Ovary (tissue), 9 donors: ENCODE data around the gene GPR171. TPM values are rescaled to one million over a fixed set of nuclear protein-coding genes. Genes with fewer than 3 reads are reported as not detected.

Experiments
- DNase-seq, 5 donors: peaks; one replicate each; pipeline ENCODE4 v3.0.0-alpha.2; 2019 to 2020
- H3K27ac ChIP-seq, 2 donors: fragments of 200-600 bp; one replicate each; pipeline versions ENCODE4 v1.5.1 to v1.8.0; 2019 to 2022
- H3K27me3 ChIP-seq: fragments of 200-600 bp; one replicate; pipeline ENCODE4 v1.8.0; 2022
- H3K36me3 ChIP-seq: fragments of 200-600 bp; sonication (generic); one replicate; pipeline ENCODE4 v1.5.1; 2019
- H3K4me1 ChIP-seq: one replicate; pipeline ENCODE4 v1.8.1; 2013; ENCODE audit warnings: mild to moderate bottlenecking, moderate library complexity; ENCODE audit not compliant: insufficient read depth
- H3K4me3 ChIP-seq: fragments of 200-600 bp; sonication (generic); one replicate; pipeline ENCODE4 v1.5.1; 2017
- H3K9me3 ChIP-seq, 2 donors: fragments of 200-600 bp in 1 of 2; sonication (generic) in 1 of 2; one replicate each; pipeline versions ENCODE4 v1.5.1 to v1.8.1; 2013 to 2019; ENCODE audit warnings: mild to moderate bottlenecking in 1 of 2, moderate library complexity in 1 of 2
- CTCF ChIP-seq, 3 donors: fragments of 450-650 bp in 2 of 3; fragments of 200-600 bp in 1 of 3; IDR thresholded peaks; one replicate each; pipeline versions ENCODE4 v1.5.1 to v1.8.0; 2016 to 2022; ENCODE audit warnings: antibody characterized with exemption in 3 of 3, mild to moderate bottlenecking in 1 of 3
- EP300 ChIP-seq: sonication (generic); formaldehyde crosslinking; IDR thresholded peaks from one replicate; pipeline ENCODE4 v1.6.1; 2017; ENCODE audit warnings: antibody characterized with exemption
- POLR2A ChIP-seq: fragments of 450-650 bp; IDR thresholded peaks from one replicate; pipeline ENCODE4 v1.6.1; 2017; ENCODE audit warnings: antibody characterized with exemption, mild to moderate bottlenecking, moderate library complexity
- WGBS, 3 donors: extraction: QIAGEN DNeasy Blood & Tissue Kit in 1 of 3; methylation state at CpG; one replicate each; pipeline versions ENCODE4 v1.1.5 to v1.1.7; 2013 to 2017; 5-methylcytosine and 5-hydroxymethylcytosine counted together
- intact Hi-C, 4 donors: fragments of 100-400 bp; cut with DNase I; formaldehyde crosslinking; loops; one replicate each; pipeline versions ENCODE4 v1.11.0 to v1.15.1; 2022 to 2023
- polyA plus RNA-seq, 2 donors: library from polyadenylated mRNA; stranded (reverse); fragments of 200-250 nt in 1 of 2; fragments of 350-450 nt in 1 of 2; fragmentation: Illumina TruSeq in 1 of 2; extraction: RNeasy Lipid Tissue Mini Kit (QIAGEN cat#74804) in 1 of 2; gene quantifications; one replicate each; pipeline ENCODE4 v1.2.3, GENCODE V29; 2013 to 2014
- small RNA-seq: library from RNA; depleted of rRNA; stranded (forward); fragments of <200 nt; gene quantifications from one replicate; pipeline ENCODE3, GENCODE V24; 2016
- total RNA-seq, 7 donors: library from RNA; depleted of rRNA in 2 of 7; stranded (reverse); fragments of >200 nt in 2 of 7; fragmentation: NEBNext Ultra II Directional in 3 of 7; extraction: Animal tissue kit (Norgen Biotek cat#: 25700) in 3 of 7; gene quantifications; one replicate each; pipeline versions ENCODE4 v1.1.0 to v1.2.4, GENCODE V29; 2016 to 2023
- donor health status: DM: no; HTN: no; CAD: no; lungs with moderate emphysema.
- donor health status: DM: no; HTN: no; CAD: no.
- donor health status: Bipolar disorder and iron deficiency.
- donor health status: DM: yes; HTN: yes; CAD: no.
- donor health status: DM: no; HTN: no; CAD: no.
- donor health status: DM: yes; HTN: yes; CAD: no.

Gene GPR171
- total and polyA plus RNA-seq, 9 donors = 0.21 to 2.6 (median 0.85) TPM; not detected in 3

GRCh38 chr3:151152455-151153079 is 50.4 kb downstream of the GPR171 start:
- no peak for DNase-seq
- no peaks in the 10 kb centered on the region for H3K36me3 ChIP-seq
- no peaks in the 10 kb centered on the region for H3K27me3 ChIP-seq
- H3K4me3 ChIP-seq = no peak overlapping the region
- H3K9me3 ChIP-seq = no peaks in the 10 kb centered on the region
- no peak overlapping the region for H3K27ac ChIP-seq
- TF ChIP-seq EP300 (no peak), POLR2A (no peak), CTCF (IDR thresholded peaks at IDR 0.05) (no peak)
- WGBS, 3 donors = 95 to 98% (median 96%) methylated on average over 4 of the region's 4 CpGs
- peaks cover 4% of the 10 kb centered on the region for H3K4me1 ChIP-seq
- intact Hi-C loops = no loop called here

Small RNA genes lying within 50 kb of the gene (small RNA-seq; reads per million reads assigned to genes)
- 21.9 reads per million, percentile 87 among the genes with 10 or more reads in this experiment for gene RNA5SP145

Other genes starting within 250 kb of the GPR171 start
- not detected for gene CLRN1, start 230.5 kb downstream of the GPR171 start, total RNA-seq
- gene CLRN1, start 230.5 kb downstream of the GPR171 start, polyA plus RNA-seq = not detected
- gene MED12L, start 117.6 kb downstream of the GPR171 start, total RNA-seq = 1 to 10 TPM in 3 of 7 donors, under 1 TPM in 4; 0.65 to 2.4 (median 0.78) TPM
- under 1 TPM; 0.15 to 0.20 TPM for gene MED12L, start 117.6 kb downstream of the GPR171 start, polyA plus RNA-seq
- gene P2RY14, start 75.3 kb upstream of the GPR171 start, total RNA-seq = 1 to 10 TPM in 2 of 7 donors, under 1 TPM in 4, not detected in 1; 0.28 to 1.2 (median 0.70) TPM
- 1 to 10 TPM in 1 of 2 donors, under 1 TPM in 1; 0.54 to 2.8 TPM for gene P2RY14, start 75.3 kb upstream of the GPR171 start, polyA plus RNA-seq
- gene GPR87, start 113.6 kb upstream of the GPR171 start, total RNA-seq = under 1 TPM in 1 of 7 donors, not detected in 6; 0.23 TPM
- not detected for gene GPR87, start 113.6 kb upstream of the GPR171 start, polyA plus RNA-seq
- 1 to 10 TPM in 1 of 7 donors, under 1 TPM in 6; 0.27 to 1.6 (median 0.56) TPM for gene P2RY13, start 126.3 kb upstream of the GPR171 start, total RNA-seq
- 1 to 10 TPM in 1 of 2 donors, under 1 TPM in 1; 0.31 to 5.8 TPM for gene P2RY13, start 126.3 kb upstream of the GPR171 start, polyA plus RNA-seq
- 1 to 10 TPM in 3 of 7 donors, under 1 TPM in 4; 0.22 to 1.7 (median 0.69) TPM for gene P2RY12, start 181.5 kb upstream of the GPR171 start, total RNA-seq
- 1 to 10 TPM in 1 of 2 donors, under 1 TPM in 1; 0.19 to 1.3 TPM for gene P2RY12, start 181.5 kb upstream of the GPR171 start, polyA plus RNA-seq